HG03457 (cell line): ENCODE measurements around the gene CHAC1.
A peak's percentile ranks its signal among the peaks of the same experiment; 100 is the strongest.
"Not testable (repeated sequence)": the region's sequence is repeated elsewhere in the genome, so short reads cannot be mapped to it uniquely, and the experiment has no call there.

Source experiments
- ATAC-seq: cut with Tn5 transposase; IDR thresholded peaks from one replicate; pipeline ENCODE4 v1.9.1; 2021; ENCODE audit warnings: moderate number of reproducible peaks; ENCODE audit not compliant: unreplicated experiment

The CHAC1 gene

GRCh38 chr15:40936709-40937666 is 16.3 kb upstream of the CHAC1 start:
- ATAC-seq, result no peak

- no peak for ATAC-seq
These were observed 15.3 kb upstream of the CHAC1 start for GRCh38 chr15:40937762-40938535.

GRCh38 chr15:40938536-40938870 is 14.8 kb upstream of the CHAC1 start:
- ATAC-seq, result no peak

DNA sequence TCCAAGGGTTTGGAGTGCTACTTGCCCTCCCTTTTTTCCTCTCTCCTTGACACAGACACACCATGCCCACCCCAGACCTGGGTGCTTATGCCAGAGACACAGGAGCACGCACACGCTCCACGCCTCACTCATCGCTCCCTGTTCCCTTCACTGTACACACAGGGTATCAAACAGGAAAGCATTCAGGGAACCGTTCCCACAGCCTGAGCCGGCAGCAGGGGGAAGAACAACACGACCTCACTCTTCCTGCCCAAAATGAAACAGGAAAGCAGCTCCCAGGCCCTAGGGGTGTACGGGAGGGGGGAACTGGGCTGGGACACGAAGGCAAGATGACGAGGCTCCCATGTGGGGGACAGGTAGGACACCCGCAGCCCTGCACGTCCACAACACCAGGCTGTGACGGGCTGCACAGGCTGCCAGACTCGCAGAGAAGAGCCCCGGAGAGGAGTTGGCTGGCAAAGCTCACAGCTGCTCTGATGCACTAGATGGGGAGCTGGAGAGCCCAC is 12.9 kb upstream of the CHAC1 start:
- no peak for ATAC-seq

GRCh38 chr15:40941068-40941527 is 12.2 kb upstream of the CHAC1 start:
- no peak for ATAC-seq

- peak; percentile 62 for ATAC-seq
These were observed 11.5 kb upstream of the CHAC1 start for GRCh38 chr15:40941528-40942336.

DNA sequence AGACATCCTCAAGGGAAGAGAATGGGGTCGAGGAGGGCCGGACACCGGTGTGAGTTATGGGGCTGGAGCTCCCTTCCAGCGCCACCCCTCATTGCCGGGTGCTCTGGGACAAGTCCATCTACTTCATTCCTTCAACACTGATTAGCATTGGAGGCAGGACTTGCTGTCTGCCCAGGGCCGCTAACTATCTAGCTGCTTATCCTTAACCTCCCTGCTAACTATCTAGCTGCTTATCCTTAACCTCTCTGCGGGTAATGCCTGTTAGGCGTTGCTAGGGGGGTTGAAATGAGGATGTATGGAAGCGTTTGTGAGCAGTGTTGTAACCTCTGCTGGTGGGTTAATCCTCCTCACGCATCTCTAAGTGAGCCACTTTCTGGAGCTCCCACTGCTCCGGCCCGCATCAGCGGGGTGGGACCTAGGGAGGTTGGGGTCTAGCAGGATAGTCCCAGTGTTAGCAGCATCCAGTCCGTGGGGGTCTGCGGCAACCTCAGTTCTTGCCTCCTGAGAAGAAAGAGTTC is 10.9 kb upstream of the CHAC1 start:
- ATAC-seq, result no peak

- ATAC-seq, result no peak
These were observed 10.4 kb upstream of the CHAC1 start for GRCh38 chr15:40942878-40943277.

GRCh38 chr15:40943764-40944365 is 9.4 kb upstream of the CHAC1 start:
- ATAC-seq, result no peak

DNA sequence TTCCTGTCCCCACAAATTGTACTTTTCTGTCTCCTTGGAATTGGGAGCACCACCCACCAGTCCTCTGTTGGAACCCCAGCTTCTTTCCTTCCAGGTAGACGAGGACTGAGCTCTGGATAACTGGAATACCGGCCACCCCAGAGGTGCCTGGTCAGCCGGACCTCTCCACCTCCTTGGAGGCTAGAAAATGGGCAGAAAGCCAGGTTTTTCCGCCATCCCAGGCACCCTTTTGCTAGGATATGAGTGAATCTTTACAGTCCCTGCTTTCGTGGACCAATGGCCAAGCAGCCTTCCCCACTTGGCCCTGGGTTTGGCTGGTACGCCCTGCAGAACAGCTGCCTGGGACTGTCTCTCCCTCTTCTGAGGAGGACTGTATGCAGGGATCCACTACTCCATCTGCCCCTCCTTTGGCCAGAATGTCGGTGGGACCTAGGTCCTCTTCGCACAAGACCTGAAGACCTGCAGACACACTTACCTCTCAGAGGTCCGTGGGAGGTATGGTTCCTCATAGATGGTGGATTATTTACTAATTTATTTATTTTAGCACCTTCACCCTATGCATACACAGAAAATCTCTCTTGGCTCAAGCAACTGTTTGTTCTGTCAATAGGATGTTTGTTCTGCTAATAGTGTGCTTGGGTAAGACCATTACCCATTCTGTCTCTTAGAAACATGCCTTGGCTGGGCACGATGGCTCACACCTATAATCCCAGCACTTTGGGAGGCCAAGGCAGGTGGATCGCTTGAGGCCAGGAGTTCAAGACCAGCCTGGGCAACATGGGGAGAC is 8.6 kb upstream of the CHAC1 start:
- ATAC-seq, result no peak

- no peak for ATAC-seq
These were observed 4.4 kb upstream of the CHAC1 start for GRCh38 chr15:40948706-40949473.

- ATAC-seq, result no peak
These were observed 3.5 kb upstream of the CHAC1 start for GRCh38 chr15:40949756-40950207.

- no peak for ATAC-seq
These were observed 1.5 kb upstream of the CHAC1 start for GRCh38 chr15:40951764-40952163.

GRCh38 chr15:40952301-40952900 is 870 bp upstream of the CHAC1 start:
- ATAC-seq, result no peak

DNA sequence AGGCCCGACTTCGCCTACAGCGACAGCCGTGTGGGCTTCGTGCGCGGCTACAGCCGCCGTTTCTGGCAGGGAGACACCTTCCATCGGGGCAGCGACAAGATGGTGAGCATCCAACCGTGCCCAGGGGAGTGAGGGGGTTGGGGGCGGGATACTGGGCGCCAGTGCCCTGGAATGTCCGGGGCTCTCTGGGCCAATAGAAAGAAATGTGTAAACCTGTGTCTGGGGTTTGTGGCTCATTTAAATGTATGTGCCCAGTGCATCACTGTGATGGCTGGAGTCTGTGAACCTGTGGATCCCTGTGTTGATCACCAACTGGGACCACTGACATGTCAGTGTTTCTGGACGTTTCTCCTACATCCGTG is 423 bp downstream of the CHAC1 start:
- ATAC-seq, result peak; percentile 4

DNA sequence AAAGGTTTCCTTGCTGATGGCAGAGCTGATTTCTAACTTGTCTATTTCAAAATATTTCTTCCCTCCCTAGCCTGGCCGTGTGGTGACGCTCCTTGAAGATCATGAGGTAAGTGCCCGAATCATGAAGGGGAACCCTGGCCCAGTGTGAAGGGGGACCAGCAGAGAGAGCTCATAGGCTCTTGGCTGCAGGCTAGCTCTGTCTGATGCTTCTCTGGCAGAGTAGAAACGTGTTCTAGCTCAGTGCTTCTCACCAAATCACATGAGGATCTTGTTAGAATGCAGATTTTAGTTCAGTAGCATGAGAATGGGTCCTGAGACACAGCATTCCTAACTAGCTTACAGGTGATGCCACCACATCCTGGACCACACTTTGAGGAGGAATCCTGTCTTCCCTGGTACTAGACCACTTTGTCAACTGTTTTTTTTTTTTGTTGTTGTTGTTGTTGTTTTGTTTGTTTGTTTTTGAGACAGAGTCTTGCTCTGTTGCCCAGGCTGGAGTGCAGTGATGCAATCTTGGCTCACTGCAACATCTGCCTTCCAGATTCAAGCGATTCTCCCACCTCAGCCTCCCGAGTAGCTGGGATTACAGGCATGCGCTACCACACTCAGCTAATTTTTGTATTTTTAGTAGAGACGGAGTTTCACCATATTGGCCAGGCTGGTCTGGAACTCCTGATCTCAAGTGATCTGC is 1.0 kb downstream of the CHAC1 start:
- ATAC-seq, result not testable (repeated sequence)

DNA sequence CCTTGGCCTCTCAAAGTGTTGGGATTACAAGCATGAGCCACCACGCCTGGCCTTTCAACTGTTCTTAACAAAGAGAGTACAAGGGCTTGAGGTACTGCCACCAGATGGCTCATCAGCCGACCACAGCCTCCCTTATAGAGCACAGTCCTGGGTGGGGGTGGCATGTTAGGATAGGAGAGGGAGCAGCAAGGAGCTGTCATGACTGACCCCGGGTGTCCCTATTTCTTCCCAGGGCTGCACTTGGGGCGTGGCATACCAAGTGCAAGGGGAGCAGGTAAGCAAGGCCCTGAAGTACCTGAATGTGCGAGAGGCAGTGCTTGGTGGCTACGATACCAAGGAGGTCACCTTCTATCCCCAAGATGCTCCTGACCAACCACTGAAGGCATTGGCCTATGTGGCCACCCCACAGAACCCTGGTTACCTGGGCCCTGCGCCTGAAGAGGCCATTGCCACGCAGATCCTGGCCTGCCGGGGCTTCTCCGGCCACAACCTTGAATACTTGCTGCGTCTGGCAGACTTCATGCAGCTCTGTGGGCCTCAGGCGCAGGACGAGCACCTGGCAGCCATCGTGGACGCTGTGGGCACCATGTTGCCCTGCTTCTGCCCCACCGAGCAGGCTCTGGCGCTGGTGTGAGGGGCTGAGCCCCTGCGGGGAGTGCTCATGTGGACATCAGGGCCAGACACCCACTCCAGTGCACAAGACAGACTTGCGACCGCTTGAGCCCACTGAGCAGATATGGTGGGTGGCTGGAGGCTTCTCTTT is 2.1 kb downstream of the CHAC1 start:
- ATAC-seq, result no peak
